ENCODE data around the gene ST6GALNAC3.

ST6GALNAC3 gene

DNA sequence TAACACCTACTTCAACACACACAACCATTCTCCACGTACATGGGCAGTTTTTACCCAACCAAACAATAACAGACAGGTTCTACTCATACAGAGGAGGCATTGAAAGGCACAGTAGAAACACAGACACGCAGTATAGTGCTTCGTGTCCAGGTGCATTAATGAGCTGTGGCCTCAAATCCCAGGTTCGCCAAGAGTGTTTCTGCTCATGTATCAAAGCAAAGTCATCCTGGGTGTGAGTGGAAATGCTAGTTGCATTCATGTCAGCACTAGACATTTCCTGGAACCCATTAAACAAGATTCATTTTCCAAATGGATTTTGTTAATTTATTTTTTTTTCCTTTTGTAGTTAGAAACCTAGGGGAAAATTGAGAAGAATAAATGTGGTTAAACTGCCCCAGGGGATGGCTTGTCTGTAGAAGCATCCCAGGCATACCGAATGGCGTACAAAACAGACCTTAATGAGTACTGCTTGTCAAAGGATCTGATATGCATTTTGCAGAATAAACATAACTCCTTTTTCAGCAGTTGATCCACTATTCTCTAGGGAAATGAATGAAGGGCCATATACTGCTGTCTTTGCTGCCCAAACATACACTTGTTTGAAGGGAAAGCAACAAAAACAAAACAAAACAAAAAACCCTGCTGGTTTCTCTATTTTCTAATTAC is 494.2 kb downstream of the ST6GALNAC3 start:
- DNase-seq (ENCODE audit: low read depth in 2 of 2, low spot score in 1 of 2): no peak

GRCh38 chr1:76571248-76571647 is 496.7 kb downstream of the ST6GALNAC3 start:
- no peak for DNase-seq (ENCODE audit: low read depth in 2 of 2, low spot score in 1 of 2)

DNA sequence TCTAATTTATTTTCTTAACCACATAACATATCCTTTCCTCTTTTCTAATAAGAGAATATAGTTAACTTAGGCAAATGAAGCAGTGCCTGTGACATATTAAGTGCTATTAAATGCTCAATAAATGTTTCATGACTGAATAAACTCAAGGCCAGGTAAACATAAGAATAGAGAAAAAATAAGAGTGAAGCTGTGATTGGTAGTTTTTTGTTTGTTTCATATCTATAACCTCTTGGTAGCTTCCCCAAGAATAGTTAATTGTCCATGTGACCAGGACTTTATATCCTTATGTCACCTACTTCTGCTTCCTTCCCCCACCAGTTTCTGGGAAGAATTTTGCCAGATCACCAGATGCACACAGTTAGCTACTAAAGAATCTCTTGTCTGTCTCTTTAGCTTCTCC is 497.7 kb downstream of the ST6GALNAC3 start:
- no peak for DNase-seq (ENCODE audit: low read depth in 2 of 2, low spot score in 1 of 2)

DNA sequence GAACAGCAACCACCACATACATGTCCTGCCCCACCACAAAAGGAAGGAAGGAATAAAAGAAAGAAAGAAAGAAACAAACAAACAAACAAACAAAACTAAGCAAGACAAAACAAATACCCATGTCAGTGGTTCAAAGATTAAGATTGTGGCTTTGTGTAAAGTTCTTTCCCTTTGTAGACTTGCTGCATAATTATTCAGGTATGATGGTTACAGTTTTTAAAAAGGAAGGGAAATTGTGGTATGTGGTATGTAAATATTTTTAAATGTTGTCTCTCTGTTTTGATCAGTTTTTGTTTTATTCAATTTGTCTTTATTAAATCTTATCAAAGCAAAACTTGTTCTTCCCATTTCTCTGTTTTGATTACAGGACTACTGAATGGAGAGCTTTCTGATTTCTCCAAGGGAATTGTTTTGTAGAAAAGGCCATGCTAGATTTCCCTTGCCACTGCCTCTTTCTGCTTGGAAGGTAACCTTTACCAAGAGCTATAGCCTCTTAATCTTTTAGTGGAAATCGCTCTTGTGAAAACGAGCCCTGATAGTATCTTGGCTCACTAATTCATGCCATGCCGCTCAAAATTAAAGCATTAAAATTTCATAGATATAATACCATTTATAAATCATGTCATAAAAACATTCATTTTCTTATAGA is 502.5 kb downstream of the ST6GALNAC3 start:
- DNase-seq (ENCODE audit: low read depth in 2 of 2, low spot score in 1 of 2): no peak

- DNase-seq (ENCODE audit: low read depth in 2 of 2, low spot score in 1 of 2): no peak
These were observed 503.1 kb downstream of the ST6GALNAC3 start for GRCh38 chr1:76577525-76578185.

DNA sequence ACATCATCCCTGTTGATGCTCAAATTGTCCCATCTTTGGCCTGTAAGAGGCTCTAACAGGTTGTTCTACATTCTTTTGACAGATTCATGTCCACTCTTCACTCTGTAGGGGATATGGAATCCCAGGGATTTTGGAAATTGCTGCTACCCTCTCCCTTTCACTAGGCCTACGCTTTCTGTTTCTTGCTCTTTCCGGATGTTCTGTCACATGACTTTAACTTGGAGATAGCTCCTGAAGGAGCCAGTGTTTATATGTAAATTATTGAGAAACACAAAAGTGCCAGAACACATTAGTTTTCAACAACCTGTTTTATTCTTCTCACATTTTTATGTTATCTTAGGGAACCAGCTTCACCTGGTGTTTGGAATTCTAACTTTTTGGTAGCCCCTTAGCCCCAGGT is 505.7 kb downstream of the ST6GALNAC3 start:
- no peak for DNase-seq (ENCODE audit: low read depth in 2 of 2, low spot score in 1 of 2)

DNA sequence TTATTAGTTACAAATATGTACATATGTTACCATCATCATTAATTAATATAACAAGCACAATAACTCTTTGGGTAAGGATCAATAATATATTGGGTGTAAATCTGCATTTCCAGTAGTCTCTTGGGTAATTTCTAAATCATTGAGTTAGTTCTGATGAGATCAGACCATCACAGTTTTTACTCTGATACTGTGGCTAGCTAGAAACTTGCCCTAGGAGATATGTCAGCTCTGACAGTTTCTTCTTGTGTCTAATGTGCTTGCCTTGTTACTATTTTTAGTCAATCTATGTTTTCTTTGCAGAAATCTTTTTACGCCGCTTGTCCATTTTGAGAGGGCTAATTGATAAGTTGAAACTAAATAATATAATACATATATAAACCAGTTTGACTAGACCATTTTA is 507.2 kb downstream of the ST6GALNAC3 start:
- no peak for DNase-seq (ENCODE audit: low read depth in 2 of 2, low spot score in 1 of 2)

DNA sequence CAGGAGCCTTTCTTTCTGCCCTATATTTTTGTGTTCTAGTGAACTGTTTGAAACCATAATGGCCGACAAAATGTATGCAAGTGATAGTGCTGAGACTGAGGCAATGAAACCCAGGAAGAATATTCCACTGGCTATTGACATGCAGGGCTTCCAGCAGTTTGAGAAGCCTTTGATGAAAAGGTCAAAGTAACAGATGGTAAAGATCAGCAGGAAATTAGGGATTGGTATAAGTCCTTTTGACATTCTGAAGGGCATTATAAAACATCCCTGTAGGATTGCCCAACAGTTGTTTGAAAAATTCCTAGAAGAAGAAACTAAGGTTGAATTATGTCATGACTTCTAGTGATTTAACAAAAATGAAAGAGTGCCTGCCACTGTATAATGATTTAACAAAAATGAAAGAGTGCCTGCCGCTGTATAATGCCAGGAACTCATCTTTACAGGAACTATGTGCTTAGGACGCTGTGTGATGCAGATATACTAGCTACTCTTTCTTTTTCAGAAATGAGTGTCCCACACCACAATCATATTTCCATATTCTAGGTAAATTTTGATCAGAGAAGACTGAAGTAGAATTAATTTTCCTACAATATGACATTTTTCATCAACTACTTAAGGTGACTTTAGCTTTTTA is 508.8 kb downstream of the ST6GALNAC3 start:
- no peak for DNase-seq (ENCODE audit: low read depth in 2 of 2, low spot score in 1 of 2)

GRCh38 chr1:76583875-76584477 is 509.4 kb downstream of the ST6GALNAC3 start:
- no peak for DNase-seq (ENCODE audit: low read depth in 2 of 2, low spot score in 1 of 2)

DNA sequence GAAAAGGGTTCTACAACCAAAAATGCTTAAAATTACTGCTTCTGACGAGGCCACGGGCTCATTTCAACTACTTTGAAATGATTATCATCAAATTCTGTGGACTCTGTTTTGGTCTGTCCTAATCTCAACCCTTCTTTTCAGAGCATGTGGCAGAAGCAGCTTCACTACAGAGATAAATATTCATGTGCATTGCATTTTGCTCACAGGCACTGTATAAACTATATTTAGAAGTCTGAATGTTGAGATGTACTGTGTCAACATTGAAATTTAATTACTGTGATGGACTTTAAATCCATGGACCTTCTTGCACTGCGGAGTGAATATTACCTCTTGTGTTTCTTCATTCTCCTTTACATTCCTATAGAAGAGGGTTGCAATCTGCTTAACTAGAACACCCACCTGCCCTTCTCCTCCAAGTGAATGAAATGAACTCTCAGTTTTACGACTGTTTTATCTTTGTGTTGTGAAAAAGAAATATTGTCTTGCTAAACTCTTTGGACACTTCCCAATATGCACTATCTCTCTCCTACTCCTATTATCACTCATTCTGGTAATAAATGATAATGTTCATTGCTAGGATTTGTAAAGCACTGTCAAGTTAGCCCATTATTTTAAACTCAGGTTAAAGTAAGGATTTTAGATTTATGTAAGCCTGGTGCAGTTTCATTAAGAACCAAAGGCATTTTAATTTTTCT is 511.6 kb downstream of the ST6GALNAC3 start:
- DNase-seq (ENCODE audit: low read depth in 2 of 2, low spot score in 1 of 2): no peak

DNA sequence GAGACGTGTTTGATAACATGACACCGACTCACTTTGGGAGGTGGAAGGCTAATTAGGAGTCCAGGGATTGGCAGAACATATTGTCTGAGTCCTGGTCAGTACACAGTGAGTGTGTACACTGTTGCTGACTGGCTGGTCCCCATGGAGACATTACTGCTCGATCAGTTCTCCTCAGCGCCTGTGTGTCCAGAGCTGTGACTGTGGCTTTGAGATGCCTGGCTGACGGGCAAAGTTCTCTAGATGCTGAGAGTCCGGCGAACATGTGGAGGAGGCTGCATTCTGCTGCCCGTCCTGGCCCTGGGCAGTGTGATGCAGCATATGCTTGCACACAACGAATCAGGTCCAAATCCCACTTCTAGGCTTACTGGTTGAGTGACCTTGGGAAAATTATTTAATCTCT is 512.7 kb downstream of the ST6GALNAC3 start:
- no peak for DNase-seq (ENCODE audit: low read depth in 2 of 2, low spot score in 1 of 2)

GRCh38 chr1:76591461-76591860 is 516.9 kb downstream of the ST6GALNAC3 start:
- DNase-seq (ENCODE audit: low read depth in 2 of 2, low spot score in 1 of 2): no peak

GRCh38 chr1:76591963-76592362 is 517.4 kb downstream of the ST6GALNAC3 start:
- DNase-seq (ENCODE audit: low read depth in 2 of 2, low spot score in 1 of 2): no peak

GRCh38 chr1:76593141-76593540 is 518.6 kb downstream of the ST6GALNAC3 start:
- DNase-seq (ENCODE audit: low read depth in 2 of 2, low spot score in 1 of 2): no peak

- DNase-seq (ENCODE audit: low read depth in 2 of 2, low spot score in 1 of 2): no peak
These were observed 519.1 kb downstream of the ST6GALNAC3 start for GRCh38 chr1:76593618-76594017.

GRCh38 chr1:76595024-76595423 is 520.5 kb downstream of the ST6GALNAC3 start:
- DNase-seq (ENCODE audit: low read depth in 2 of 2, low spot score in 1 of 2): no peak

DNA sequence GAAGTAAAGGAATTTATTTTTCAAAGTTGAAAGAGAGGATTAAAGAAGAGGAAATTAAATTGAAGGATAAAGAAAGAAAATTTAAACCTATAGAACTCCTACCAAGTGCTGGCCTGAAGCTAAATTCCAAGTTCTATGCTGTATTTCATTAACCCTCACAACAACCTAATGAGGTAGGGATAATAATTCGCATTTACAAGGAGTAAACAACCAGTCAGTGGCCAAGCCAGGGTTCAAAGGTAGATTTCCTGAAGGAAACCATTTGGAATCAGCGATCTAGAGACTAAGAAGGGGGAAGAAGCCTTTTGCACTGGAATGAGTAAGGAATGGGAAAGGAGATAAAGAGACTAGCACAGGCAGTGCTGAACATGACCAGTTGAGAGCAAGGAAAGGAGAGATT is 526.9 kb downstream of the ST6GALNAC3 start:
- no peak for DNase-seq (ENCODE audit: low read depth in 2 of 2, low spot score in 1 of 2)

DNA sequence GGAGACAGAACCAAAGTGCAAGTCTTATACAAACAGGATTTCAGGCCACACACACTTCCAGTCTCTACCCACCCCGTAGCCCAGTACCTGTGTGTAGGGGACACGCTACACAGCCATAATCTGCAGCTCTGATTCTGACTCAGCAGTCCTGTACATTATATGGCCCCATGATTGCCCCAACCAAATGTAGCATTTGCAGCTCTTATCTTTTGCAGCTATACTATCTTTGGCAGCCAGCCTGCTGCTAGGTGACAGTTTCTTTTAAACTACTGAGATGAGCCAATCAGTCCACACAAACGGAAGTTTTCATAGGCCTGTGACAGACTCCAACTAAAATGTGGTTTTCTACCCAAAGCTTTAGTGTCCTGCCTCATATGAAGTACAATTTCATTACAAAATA is 533.2 kb downstream of the ST6GALNAC3 start:
- DNase-seq (ENCODE audit: low read depth in 2 of 2, low spot score in 1 of 2): no peak

DNA sequence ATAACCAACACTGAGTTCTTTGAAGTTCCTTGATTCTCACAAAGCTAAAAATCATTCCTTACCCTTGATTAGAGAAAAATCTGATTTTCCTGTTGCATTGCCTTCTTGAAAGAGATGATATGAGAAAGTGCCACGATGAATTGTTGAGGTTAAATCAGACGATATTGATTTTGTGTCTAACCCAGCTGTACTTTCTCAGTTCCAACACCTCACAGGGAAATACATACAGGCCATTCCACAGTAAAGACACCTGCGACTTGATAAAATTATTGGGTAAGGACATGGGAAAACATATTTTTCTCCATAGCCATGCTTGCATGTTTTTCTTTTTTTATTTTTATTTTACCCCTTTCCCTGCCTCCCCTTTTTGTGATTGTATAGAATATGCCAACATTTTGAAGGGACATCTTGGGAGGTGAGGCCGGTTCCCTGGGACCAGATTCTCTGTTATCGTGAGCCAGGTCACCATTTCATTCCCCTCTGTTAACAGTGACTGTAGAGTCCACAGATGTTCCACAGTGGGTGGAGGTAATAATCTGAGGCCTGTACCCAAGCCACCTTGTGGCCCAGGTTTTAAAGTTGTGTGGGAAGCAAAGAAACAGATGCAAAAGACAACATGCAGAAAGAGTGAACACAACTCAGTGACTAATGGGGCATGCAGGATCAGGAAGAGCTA is 537.4 kb downstream of the ST6GALNAC3 start:
- no peak for DNase-seq (ENCODE audit: low read depth in 2 of 2, low spot score in 1 of 2)

GRCh38 chr1:76613886-76614285 is 539.3 kb downstream of the ST6GALNAC3 start:
- DNase-seq (ENCODE audit: low read depth in 2 of 2, low spot score in 1 of 2): no peak

All from stimulated activated CD8-positive, alpha-beta memory T cell treated with anti-CD3 and anti-CD28 coated beads, Interleukin-4, amount 100 ng/mL, for 4 hours (primary cell).